Measurements from ENCODE around the gene DAAM1. TPM values are rescaled to one million over a fixed set of nuclear protein-coding genes. Genes with fewer than 3 reads are reported as not detected.

DAAM1 gene
- polyA plus RNA-seq, 1 of the 3 experiments (the other 2 are of a cell fraction): 5.1 TPM

DNA sequence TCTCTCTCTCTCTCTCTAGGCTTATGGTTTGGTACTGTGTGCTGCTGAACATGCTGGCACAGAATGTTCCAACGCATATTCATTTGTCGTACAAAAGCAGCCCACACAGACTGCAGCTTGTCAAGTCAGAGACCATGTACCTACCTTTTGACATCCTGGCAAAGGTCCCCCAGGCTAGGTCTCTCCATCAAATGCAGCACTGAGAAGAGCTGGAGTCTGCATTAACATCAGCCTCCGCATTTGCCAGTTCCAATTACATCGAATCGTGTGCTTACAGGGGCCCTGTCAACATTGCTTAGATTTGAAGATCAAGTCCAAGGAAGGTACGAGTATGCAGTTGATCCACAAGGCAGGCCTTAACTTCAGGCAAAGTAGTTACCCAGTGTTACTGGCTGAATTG is 228.8 kb downstream of the DAAM1 start:
- WGBS (ENCODE audit: low lambda C conversion rate): 81% methylated on average over 6 of the region's 6 CpGs
- Histone ChIP-seq H3K27ac (ENCODE audit: low read depth in 2 of 2, low read length in 1 of 2) (no peak overlapping the region), H3K79me2 (ENCODE audit: insufficient read depth) (no peaks in the 10 kb centered on the region), H3K27me3 (ENCODE audit: insufficient read depth) (no peaks in the 10 kb centered on the region), H3K4me2 (no peak overlapping the region), H2AFZ (ENCODE audit: low read depth) (no peak overlapping the region), H3K4me1 (ENCODE audit: control insufficient read depth in 1 of 2, insufficient read depth in 2 of 2, low read depth in 1 of 2, low read length in 1 of 2) (no peaks in the 10 kb centered on the region), H3K36me3 (replicated peaks in 1 of 2; ENCODE audit: control insufficient read depth in 1 of 2, insufficient read depth in 2 of 2, low read length in 1 of 2) (no peaks in the 10 kb centered on the region), H3F3A (replicated peaks; ENCODE audit: insufficient read depth) (no peaks in the 10 kb centered on the region), H3K9me2 (no peaks in the 10 kb centered on the region), H4K20me1 (ENCODE audit: insufficient read depth) (no peaks in the 10 kb centered on the region), H3K4me3 (ENCODE audit: low read depth in 2 of 2, low read length in 1 of 2) (no peak overlapping the region), H3K9me3 (no peaks in the 10 kb centered on the region), H3K9ac (no peak overlapping the region)
- TF ChIP-seq, protein P1, sequence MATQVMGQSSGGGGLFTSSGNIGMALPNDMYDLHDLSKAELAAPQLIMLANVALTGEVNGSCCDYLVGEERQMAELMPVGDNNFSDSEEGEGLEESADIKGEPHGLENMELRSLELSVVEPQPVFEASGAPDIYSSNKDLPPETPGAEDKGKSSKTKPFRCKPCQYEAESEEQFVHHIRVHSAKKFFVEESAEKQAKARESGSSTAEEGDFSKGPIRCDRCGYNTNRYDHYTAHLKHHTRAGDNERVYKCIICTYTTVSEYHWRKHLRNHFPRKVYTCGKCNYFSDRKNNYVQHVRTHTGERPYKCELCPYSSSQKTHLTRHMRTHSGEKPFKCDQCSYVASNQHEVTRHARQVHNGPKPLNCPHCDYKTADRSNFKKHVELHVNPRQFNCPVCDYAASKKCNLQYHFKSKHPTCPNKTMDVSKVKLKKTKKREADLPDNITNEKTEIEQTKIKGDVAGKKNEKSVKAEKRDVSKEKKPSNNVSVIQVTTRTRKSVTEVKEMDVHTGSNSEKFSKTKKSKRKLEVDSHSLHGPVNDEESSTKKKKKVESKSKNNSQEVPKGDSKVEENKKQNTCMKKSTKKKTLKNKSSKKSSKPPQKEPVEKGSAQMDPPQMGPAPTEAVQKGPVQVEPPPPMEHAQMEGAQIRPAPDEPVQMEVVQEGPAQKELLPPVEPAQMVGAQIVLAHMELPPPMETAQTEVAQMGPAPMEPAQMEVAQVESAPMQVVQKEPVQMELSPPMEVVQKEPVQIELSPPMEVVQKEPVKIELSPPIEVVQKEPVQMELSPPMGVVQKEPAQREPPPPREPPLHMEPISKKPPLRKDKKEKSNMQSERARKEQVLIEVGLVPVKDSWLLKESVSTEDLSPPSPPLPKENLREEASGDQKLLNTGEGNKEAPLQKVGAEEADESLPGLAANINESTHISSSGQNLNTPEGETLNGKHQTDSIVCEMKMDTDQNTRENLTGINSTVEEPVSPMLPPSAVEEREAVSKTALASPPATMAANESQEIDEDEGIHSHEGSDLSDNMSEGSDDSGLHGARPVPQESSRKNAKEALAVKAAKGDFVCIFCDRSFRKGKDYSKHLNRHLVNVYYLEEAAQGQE (IDR thresholded peaks at IDR 0.05; ENCODE audit: low read depth, low read length): no peak
- TF ChIP-seq SIN3A (IDR thresholded peaks at IDR 0.05; ENCODE audit: borderline replicate concordance, low read depth, low read length): no peak
- ChIA-PET POLR2A (no interaction called here), CTCF (no interaction called here)
- DNase-seq: no peak

DNA sequence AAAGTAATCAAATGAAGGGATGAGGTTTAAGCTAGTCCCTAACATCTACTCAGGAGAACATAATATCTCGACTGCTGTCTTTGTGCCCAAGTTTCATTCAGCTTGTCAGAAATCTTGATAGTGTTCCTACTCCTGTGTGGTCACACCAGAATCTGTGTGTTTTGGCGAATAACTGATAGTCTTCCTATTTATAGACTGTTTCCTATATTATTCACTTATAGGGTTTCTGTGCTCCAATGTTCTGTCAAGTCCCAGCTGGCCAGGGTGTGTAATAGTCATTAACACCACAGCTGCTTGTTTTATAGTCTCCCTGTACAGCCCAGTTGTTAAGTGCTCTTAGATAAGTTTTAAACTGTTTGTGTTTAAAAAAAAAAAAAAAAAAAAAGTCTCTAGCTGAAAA is 230.8 kb downstream of the DAAM1 start:
- Histone ChIP-seq H3K4me1 (ENCODE audit: control insufficient read depth in 1 of 2, insufficient read depth in 2 of 2, low read depth in 1 of 2, low read length in 1 of 2) (no peaks in the 10 kb centered on the region), H3K27ac (ENCODE audit: low read depth in 2 of 2, low read length in 1 of 2) (no peak overlapping the region), H3K27me3 (ENCODE audit: insufficient read depth) (no peaks in the 10 kb centered on the region), H4K20me1 (ENCODE audit: insufficient read depth) (no peaks in the 10 kb centered on the region), H3K9me2 (no peaks in the 10 kb centered on the region), H3K9ac (no peak overlapping the region), H3F3A (replicated peaks; ENCODE audit: insufficient read depth) (no peaks in the 10 kb centered on the region), H3K79me2 (ENCODE audit: insufficient read depth) (no peaks in the 10 kb centered on the region), H2AFZ (ENCODE audit: low read depth) (no peak overlapping the region), H3K36me3 (replicated peaks in 1 of 2; ENCODE audit: control insufficient read depth in 1 of 2, insufficient read depth in 2 of 2, low read length in 1 of 2) (no peaks in the 10 kb centered on the region), H3K4me2 (no peak overlapping the region), H3K9me3 (no peaks in the 10 kb centered on the region), H3K4me3 (ENCODE audit: low read depth in 2 of 2, low read length in 1 of 2) (no peak overlapping the region)
- no peak for DNase-seq
- POLR2A ChIA-PET: no interaction called here
- CTCF ChIA-PET: no interaction called here
- WGBS (ENCODE audit: low lambda C conversion rate): 96% methylated on average over 2 of the region's 2 CpGs
- TF ChIP-seq GATA2 (CRISPR knock-in tag; IDR thresholded peaks at IDR 0.05) (no peak), GABPA (IDR thresholded peaks at IDR 0.05; ENCODE audit: low read depth) (no peak), SIN3A (IDR thresholded peaks at IDR 0.05; ENCODE audit: borderline replicate concordance, low read depth, low read length) (no peak), MXI1 (IDR thresholded peaks at IDR 0.05; ENCODE audit: low read depth, low read length) (no peak), TAF1 (IDR thresholded peaks at IDR 0.05; ENCODE audit: borderline replicate concordance, low read depth, low read length) (no peak), YY1 (IDR thresholded peaks at IDR 0.05; ENCODE audit: low read depth) (no peak), RCOR1 (IDR thresholded peaks at IDR 0.05; ENCODE audit: low read length) (no peak), POLR2AphosphoS5 (IDR thresholded peaks at IDR 0.05; ENCODE audit: low read depth, low read length) (no peak)
